Measurements from ENCODE around the gene KLK4.
A peak's percentile ranks its signal among the peaks of the same experiment; 100 is the strongest.
"Not testable (repeated sequence)": the region's sequence is repeated elsewhere in the genome, so short reads cannot be mapped to it uniquely, and the experiment has no call there.

Gene KLK4

GRCh38 chr19:50912727-50913716 lies 1.8 kb upstream of the KLK4 start:
- DNase-seq: no peak

- DNase-seq: no peak
These were observed 956 bp upstream of the KLK4 start for GRCh38 chr19:50912102-50912599.

GRCh38 chr19:50910722-50911121 lies 473 bp downstream of the KLK4 start:
- DNase-seq: no peak

- DNase-seq: peak in 1 of 2 donors; percentile 14
These were observed 1.7 kb downstream of the KLK4 start for GRCh38 chr19:50909240-50910070.

- DNase-seq: no peak
These were observed 2.9 kb downstream of the KLK4 start for GRCh38 chr19:50908336-50908735.

- DNase-seq: no peak
These were observed 5.0 kb downstream of the KLK4 start for GRCh38 chr19:50906217-50906616.

- DNase-seq: no peak
These were observed 8.6 kb downstream of the KLK4 start for GRCh38 chr19:50902640-50903039.

- no peak for DNase-seq
These were observed 11.6 kb downstream of the KLK4 start for GRCh38 chr19:50899569-50899968.

- DNase-seq: no peak
These were observed 13.2 kb downstream of the KLK4 start for GRCh38 chr19:50898018-50898417.

GRCh38 chr19:50897612-50898011 lies 13.6 kb downstream of the KLK4 start:
- DNase-seq: no peak

GRCh38 chr19:50897191-50897607 lies 14.0 kb downstream of the KLK4 start:
- DNase-seq: no peak

GRCh38 chr19:50896591-50897190 lies 14.5 kb downstream of the KLK4 start:
- DNase-seq: peak in 1 of 2 donors; percentile 58

GRCh38 chr19:50896089-50896590 lies 15.1 kb downstream of the KLK4 start:
- not testable (repeated sequence) for DNase-seq

GRCh38 chr19:50894478-50895356 lies 16.5 kb downstream of the KLK4 start:
- DNase-seq: no peak

GRCh38 chr19:50893047-50893736 lies 18.0 kb downstream of the KLK4 start:
- DNase-seq: no peak

- no peak for DNase-seq
These were observed 20.0 kb downstream of the KLK4 start for GRCh38 chr19:50891253-50891625.

- DNase-seq: no peak
These were observed 20.6 kb downstream of the KLK4 start for GRCh38 chr19:50890422-50891252.

GRCh38 chr19:50889638-50890037 lies 21.6 kb downstream of the KLK4 start:
- no peak for DNase-seq

- no peak for DNase-seq
These were observed 29.0 kb downstream of the KLK4 start for GRCh38 chr19:50882188-50882587.

- DNase-seq: no peak
These were observed 31.0 kb downstream of the KLK4 start for GRCh38 chr19:50880241-50880640.
